ENCODE measurements around the gene CRYBA4. TPM values are rescaled to one million over a fixed set of nuclear protein-coding genes. Genes with fewer than 3 reads are reported as not detected.

CRYBA4 gene
- total RNA-seq, 1 experiment from 2014 or later, result 0.52 TPM

- Histone ChIP-seq H3K79me1 (ENCODE audit: insufficient read depth, low read depth, low read length, poor library complexity, severe bottlenecking) (no peaks in the 10 kb centered on the region), H2AFZ (ENCODE audit: low read length) (no peak overlapping the region), H4K20me1 (ENCODE audit: control insufficient read depth, insufficient read depth, insufficient read length) (no peaks in the 10 kb centered on the region), H4K91ac (ENCODE audit: insufficient read length, low read depth, low read length) (no peak overlapping the region), H2BK12ac (ENCODE audit: insufficient read length, low read depth, low read length) (no peak overlapping the region), H3K27ac (ENCODE audit: insufficient read length, low read depth, low read length) (no peak overlapping the region), H3K27me3 (ENCODE audit: insufficient read depth, low read length) (peaks cover 6% of the 10 kb centered on the region; the same call in 1 of the 2 replicates), H3K9ac (ENCODE audit: extremely low read depth, insufficient read length, low read length) (no peak overlapping the region), H2BK5ac (ENCODE audit: insufficient read length, low read length) (no peak overlapping the region), H3K23me2 (ENCODE audit: insufficient read length, low read depth, low read length, poor library complexity, severe bottlenecking) (no peaks in the 10 kb centered on the region), H3K4me1 (ENCODE audit: insufficient read depth, low read length) (peaks cover 33% of the 10 kb centered on the region), H2BK15ac (ENCODE audit: low read depth, low read length) (no peak overlapping the region), H3K9me3 (ENCODE audit: control insufficient read depth, low read depth, low read length) (no peaks in the 10 kb centered on the region), H3K18ac (ENCODE audit: insufficient read length, low read depth, low read length) (no peak overlapping the region), H3K56ac (ENCODE audit: insufficient read length, low read depth, low read length) (no peak overlapping the region), H3K4me2 (ENCODE audit: insufficient read depth, insufficient read length, low read length) (peak overlapping the region; percentile 6), H2AK5ac (ENCODE audit: insufficient read length, low read length) (no peak overlapping the region), H3T11ph (ENCODE audit: low read length) (no peak overlapping the region), H2BK120ac (ENCODE audit: low read depth, low read length, poor library complexity, severe bottlenecking) (no peak overlapping the region), H3K4ac (ENCODE audit: low read depth, low read length) (no peak overlapping the region), H4K5ac (ENCODE audit: insufficient read length, low read depth, low read length) (no peak overlapping the region), H3K14ac (ENCODE audit: insufficient read depth, low read length) (no peak overlapping the region), H4K8ac (replicated peaks; ENCODE audit: insufficient read length, low read depth, low read length) (no peak overlapping the region), H2BK20ac (ENCODE audit: low read depth, low read length, poor library complexity, severe bottlenecking) (no peak overlapping the region), H3K79me2 (ENCODE audit: insufficient read depth, low read length) (no peaks in the 10 kb centered on the region), H3K23ac (ENCODE audit: insufficient read length, low read depth, low read length) (no peak overlapping the region)
- H3K9me3 Mint-ChIP-seq, result peaks cover 0 to 2% of the 10 kb centered on the region in 2 experiments; a peak in 1 of 5 replicates
- H3K4me1 Mint-ChIP-seq, result peaks cover 59 to 78% of the 10 kb centered on the region in 2 experiments
- TF ChIP-seq CTCF (conservative IDR thresholded peaks at IDR 0.05), result no peak
- peaks cover 75% of the 10 kb centered on the region for H3K27me3 Mint-ChIP-seq (ENCODE audit: low read depth)
- H3K27ac Mint-ChIP-seq, result peak overlapping the region in 1 of 3 experiments; percentile 71; a peak in 2 of 7 replicates
- DNase-seq, result no peak
- H3K36me3 Mint-ChIP-seq (ENCODE audit: insufficient read depth in 1 of 3, low read depth in 3 of 3), result no peaks in the 10 kb centered on the region; a peak in 1 of 7 replicates
- H3K4me3 Mint-ChIP-seq, result 0 out of 5 replicates have a peak overlapping the region, but pooled peaks of 1 of the 2 experiments have one; percentile 1
- WGBS (ENCODE audit: extremely low coverage, insufficient read length, low lambda C conversion rate), result no CpG with 5 or more reads among the region's 5 CpGs
Measured at GRCh38 chr22:26615149-26615548, 6.6 kb upstream of the CRYBA4 start.
